Measurements from ENCODE around the gene CMTM7.

GRCh38 chr3:32435911-32436815 lies 44.5 kb downstream of the CMTM7 start:
- TF ChIP-seq POLR2A (IDR thresholded peaks at IDR 0.05; ENCODE audit: control extremely low read depth in 1 of 2, low read depth in 2 of 2, low read length in 2 of 2): no peak
- no peak for TF ChIP-seq EP300 (IDR thresholded peaks at IDR 0.05; ENCODE audit: borderline replicate concordance in 1 of 2, low read depth in 2 of 2, low read length in 2 of 2)
- no peak for TF ChIP-seq JUND (IDR thresholded peaks at IDR 0.05; ENCODE audit: low read length)
- TF ChIP-seq, protein P1, sequence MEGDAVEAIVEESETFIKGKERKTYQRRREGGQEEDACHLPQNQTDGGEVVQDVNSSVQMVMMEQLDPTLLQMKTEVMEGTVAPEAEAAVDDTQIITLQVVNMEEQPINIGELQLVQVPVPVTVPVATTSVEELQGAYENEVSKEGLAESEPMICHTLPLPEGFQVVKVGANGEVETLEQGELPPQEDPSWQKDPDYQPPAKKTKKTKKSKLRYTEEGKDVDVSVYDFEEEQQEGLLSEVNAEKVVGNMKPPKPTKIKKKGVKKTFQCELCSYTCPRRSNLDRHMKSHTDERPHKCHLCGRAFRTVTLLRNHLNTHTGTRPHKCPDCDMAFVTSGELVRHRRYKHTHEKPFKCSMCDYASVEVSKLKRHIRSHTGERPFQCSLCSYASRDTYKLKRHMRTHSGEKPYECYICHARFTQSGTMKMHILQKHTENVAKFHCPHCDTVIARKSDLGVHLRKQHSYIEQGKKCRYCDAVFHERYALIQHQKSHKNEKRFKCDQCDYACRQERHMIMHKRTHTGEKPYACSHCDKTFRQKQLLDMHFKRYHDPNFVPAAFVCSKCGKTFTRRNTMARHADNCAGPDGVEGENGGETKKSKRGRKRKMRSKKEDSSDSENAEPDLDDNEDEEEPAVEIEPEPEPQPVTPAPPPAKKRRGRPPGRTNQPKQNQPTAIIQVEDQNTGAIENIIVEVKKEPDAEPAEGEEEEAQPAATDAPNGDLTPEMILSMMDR (IDR thresholded peaks at IDR 0.05; ENCODE audit: control extremely low read depth in 1 of 3, insufficient read depth in 1 of 3, low read depth in 1 of 3, low read length in 3 of 3): no peak
- no peak for TF ChIP-seq TAF1 (IDR thresholded peaks at IDR 0.05; ENCODE audit: low read depth, low read length)
- no peak for TF ChIP-seq CBX8 (IDR thresholded peaks at IDR 0.05; ENCODE audit: borderline replicate concordance, low read depth, low read length)
- no peak for TF ChIP-seq JUN (IDR thresholded peaks at IDR 0.05; ENCODE audit: low read depth, low read length)
- TF ChIP-seq, protein P2, sequence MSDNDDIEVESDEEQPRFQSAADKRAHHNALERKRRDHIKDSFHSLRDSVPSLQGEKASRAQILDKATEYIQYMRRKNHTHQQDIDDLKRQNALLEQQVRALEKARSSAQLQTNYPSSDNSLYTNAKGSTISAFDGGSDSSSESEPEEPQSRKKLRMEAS (IDR thresholded peaks at IDR 0.05): no peak
- TF ChIP-seq RAD21 (IDR thresholded peaks at IDR 0.05 in 1 of 2, conservative IDR thresholded peaks at IDR 0.05 in 1 of 2; ENCODE audit: low read depth in 2 of 2, low read length in 2 of 2): no peak
- no peak for TF ChIP-seq YY1 (IDR thresholded peaks at IDR 0.05; ENCODE audit: low read depth, low read length)
- TF ChIP-seq EZH2 (IDR thresholded peaks at IDR 0.05; ENCODE audit: low read depth, low read length, severe bottlenecking): no peak
- TF ChIP-seq SP2 (IDR thresholded peaks at IDR 0.05; ENCODE audit: low read length): no peak
- no peak for TF ChIP-seq TBP (IDR thresholded peaks at IDR 0.05; ENCODE audit: low read depth, low read length)
